HG02970 (cell line): ENCODE data around the gene CDK19.
A peak's percentile ranks its signal among the peaks of the same experiment; 100 is the strongest.
"Not testable (repeated sequence)": the region's sequence is repeated elsewhere in the genome, so short reads cannot be mapped to it uniquely, and the experiment has no call there.

Source experiments
- ATAC-seq: cut with Tn5 transposase; IDR thresholded peaks from one replicate; pipeline ENCODE4 v1.9.1; 2021; ENCODE audit warnings: mild to moderate bottlenecking, moderate library complexity, moderate number of reproducible peaks; ENCODE audit not compliant: unreplicated experiment, low FRiP score

The CDK19 gene

DNA sequence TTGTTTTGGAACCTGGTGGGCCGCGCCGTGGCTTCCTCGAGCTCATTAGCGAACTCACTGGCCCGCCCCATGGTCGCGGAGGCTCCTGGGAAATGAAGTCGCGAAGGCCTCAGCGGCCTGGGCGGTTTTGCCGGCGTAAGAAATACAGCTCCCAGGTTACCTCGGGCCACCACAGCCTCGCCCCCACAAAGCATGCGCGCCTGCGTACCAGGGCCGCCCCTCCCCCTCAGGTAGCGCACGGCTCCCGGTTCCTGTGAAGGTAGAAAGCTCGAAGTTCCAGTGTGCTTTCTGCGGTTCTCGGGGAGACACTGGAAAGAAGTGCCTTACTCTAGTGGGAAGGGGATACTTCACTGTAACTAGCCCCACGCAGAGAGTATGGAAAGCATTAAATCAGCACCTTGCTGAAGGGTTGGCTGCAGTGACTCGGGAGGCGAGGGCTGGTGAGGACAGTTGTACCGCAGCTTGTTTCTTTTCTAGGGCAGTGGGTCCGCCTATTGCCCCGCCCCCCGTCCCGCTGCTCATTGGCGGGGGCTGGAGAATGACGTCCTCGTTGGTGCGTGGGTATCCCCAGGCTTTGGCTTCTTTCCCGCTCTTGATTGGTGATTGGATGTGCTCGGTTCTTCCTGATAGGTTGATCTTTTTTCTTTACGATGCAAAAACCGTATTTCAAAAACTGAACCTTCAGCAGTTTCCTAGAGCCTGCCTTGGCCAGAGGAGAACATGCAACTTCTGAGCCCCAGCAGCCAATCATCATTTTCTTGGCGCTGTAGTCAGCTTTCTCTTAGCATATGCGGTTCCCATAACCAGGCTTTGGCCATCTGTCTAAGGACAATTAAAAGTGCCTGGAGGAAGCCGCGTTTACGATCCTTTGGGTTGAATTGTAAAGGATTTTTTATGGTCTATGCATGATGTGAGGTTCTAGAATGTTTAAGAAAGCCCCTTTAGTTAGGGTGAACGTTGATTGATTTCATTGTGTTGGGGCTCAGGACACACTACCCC lies at the start of gene CDK19:
CDK19 (minus strand) TSS at position 59 of the 999 bp plus-strand sequence. CDS start 333 bp downstream, outside the sequence.
- peak; percentile 75 for ATAC-seq

DNA sequence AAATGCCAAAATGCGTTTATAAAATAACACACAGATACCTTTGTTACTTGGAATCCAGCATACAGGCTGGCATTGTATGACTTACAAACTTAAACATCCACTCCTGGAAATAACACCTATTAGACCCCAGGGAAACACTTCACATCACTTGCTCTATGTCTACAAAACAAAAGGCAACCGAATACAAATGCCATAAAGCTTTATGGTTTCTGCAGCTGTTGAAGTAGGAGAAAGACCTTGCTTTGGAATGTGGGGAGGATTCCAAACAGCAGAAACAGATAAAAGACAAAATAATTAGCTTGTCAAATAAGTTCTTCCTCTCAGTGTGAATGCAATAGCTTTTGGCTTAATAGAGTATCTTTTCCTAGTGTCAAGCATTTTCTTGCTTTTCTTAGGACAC lies 49.6 kb upstream of the CDK19 start:
- ATAC-seq, result no peak

- no peak for ATAC-seq
These were observed 44.1 kb upstream of the CDK19 start for GRCh38 chr6:110859335-110859792.

DNA sequence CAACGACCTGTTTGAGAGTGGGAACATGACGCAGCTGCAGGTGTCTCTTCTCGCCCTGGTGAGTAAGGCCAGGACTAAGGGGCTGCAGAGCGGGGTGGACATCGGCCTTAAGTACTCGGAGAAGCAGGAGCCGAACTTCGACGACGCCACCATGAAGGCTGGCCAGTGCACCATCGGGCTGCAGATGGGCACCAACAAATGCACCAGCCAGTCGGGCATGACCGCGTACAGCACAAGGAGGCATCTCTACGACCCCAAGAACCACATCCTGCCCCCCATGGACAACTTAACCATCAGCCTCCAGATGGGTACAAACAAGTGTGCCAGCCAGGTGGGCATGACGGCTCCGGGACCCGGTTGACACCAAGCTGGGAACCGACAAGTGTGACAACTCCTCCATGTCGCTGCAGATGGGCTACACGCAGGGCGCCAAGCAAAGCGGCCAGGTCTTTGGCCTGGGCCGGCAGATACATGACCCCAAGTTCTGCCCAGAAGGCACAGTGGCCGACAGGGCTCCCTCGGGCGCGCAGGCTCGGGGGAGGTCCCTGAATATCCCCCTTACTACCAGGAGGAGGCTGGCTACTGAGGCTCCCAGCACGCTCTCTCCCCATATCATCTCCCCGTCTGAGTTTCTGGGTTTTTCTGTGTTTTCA lies 43.4 kb upstream of the CDK19 start:
- ATAC-seq, result no peak

DNA sequence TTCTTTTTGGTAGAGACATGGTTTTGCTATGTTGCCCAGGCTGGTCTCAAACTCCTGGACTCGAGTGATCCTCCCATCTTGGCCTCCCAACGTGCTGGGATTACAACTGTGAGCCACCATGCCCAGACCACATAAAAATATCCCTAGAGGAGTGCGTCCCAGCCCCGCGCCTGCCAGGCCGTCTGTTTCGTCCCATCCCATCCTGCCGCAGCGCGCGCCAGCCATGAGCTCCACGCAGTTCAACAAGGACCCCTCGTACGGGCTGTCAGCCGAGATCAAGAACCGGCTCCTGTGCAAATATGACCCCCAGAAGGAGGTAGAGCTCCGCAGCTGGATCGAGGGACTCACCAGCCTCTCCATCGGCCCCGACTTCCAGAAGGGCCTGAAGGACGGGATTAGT lies 42.7 kb upstream of the CDK19 start:
- ATAC-seq, result no peak

DNA sequence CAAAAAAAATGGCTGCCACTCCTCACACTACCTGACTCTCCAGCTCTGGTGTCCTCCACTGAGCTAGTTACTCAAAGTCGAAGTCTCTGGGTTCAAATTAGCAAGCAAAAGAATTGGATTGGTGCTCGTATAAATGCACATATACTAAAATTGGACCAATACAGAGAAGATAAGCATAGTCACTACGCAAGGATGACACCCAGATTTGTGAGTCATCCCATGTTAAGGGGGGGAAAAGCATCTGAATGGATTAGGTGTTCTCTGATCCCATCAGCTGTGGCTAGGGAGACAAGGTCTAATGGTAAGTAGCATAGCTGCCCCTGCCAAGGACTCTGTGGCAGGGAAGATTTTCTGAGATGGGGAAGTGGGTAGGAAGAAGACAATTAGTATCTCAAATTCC lies 41.0 kb upstream of the CDK19 start:
- no peak for ATAC-seq

DNA sequence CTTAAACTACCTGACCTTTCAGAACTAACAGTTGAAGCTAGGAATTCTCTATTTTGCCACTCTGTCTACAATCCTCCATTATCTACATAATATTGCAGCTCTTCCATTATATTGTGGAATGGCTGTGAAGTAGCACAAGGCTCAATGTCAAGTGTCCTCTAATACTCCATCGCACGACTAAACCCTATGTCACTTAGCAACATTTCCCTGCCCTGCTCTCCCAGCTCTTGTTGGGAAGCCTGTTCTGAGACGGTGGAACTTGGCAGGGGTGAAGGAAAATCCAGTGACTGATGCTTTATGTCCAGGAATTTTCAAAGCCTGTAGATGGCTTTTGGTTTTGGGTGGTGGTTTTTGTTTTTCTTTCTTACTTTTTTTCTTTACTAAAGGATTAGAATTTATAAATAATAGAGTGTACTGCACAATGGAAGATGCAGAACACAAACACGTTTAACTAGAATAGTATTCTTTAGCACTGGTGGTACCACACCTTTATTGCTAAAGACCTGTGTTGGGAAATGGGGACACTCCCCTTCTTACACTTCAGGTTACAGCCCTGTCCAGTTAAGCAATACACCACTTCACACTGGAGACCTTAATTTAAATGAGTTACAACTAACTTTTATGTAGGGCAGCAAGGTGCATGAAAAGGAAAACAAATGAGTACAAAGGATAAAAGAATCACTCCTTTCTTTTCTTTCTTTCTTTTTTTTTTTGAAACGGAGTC lies 38.6 kb upstream of the CDK19 start:
- ATAC-seq, result no peak

DNA sequence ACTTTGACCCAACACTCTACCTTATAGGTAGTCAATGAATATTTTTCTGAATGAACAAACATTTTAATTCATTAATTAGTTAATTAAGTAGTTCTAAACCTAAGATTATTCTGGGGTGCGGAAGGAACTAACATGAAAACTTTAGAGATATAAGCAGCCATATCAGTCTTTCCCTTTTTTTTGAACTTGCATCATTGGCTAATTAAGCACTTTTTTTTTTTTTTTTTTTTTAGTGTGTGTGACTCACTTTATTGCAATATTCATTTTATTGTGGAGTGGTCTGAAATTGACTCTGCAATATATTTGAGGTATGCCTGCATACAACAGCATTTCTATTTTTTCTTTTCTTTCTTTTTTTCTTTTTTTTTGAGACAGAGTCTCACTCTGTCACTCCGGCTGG lies 37.5 kb upstream of the CDK19 start:
- ATAC-seq, result no peak

DNA sequence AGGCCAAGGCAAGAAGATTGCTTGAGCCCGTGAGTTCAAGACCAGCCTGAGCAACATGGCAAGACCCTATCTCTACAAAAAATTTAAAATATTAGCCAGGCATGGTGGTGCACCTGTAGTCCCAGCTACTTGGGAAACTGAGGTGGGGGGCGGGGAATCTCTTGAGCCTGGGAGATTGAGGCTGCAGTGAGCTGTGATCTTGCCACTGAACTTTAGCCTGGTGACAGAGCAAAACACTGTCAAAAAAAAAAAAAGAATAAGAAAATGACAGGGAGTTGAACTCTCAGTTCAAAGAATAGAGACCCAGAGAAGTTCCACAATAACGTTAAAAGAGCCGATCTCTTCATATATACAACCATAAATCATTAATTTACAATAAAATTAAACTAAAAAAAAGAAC lies 34.5 kb upstream of the CDK19 start:
- ATAC-seq, result no peak

GRCh38 chr6:110841266-110841665 lies 26.0 kb upstream of the CDK19 start:
- ATAC-seq, result no peak

GRCh38 chr6:110835751-110836150 lies 20.5 kb upstream of the CDK19 start:
- ATAC-seq, result not testable (repeated sequence)

GRCh38 chr6:110833831-110834230 lies 18.6 kb upstream of the CDK19 start:
- ATAC-seq, result no peak

GRCh38 chr6:110831405-110831804 lies 16.1 kb upstream of the CDK19 start:
- no peak for ATAC-seq

DNA sequence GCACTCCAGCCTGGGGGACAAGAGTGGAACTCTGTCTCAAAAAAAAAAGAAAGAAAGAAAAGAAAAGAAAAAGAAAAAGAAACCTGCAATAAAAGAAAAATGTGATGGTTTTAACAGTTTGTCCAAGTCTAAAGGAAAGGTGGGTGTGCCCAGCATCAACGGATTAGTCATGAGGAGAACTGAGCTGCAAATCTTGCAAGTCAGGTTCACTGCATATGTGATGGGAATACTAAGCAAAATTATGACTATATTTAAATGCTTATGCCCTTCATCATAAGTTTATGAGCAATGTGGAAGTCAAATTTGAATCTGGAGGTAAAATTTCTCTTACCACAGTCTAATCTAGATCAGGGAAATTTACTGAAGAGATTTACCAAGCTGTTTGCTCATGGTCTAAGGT lies 13.1 kb upstream of the CDK19 start:
- no peak for ATAC-seq

GRCh38 chr6:110826236-110827129 lies 11.2 kb upstream of the CDK19 start:
- no peak for ATAC-seq

- ATAC-seq, result no peak
These were observed 7.9 kb upstream of the CDK19 start for GRCh38 chr6:110823146-110823545.

DNA sequence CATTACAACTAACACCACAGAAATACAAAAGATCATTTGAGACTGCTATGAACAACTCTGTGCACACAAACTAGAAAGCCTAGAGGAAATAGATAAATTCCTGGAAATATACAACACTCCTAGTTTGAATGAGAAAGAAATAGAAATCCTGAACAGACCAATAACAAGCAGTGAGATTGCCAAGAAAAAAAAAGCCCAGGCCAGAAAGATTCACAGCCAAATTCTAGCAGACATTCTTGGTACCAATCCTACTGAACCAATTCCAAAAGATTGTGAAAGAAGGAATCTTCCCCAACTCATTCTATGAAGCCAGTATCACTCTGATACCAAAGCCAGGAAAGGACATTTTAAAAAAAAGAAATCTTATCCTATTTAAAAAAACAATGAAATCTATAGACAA lies 7.0 kb upstream of the CDK19 start:
- no peak for ATAC-seq

GRCh38 chr6:110816677-110817076 lies 1.4 kb upstream of the CDK19 start:
- no peak for ATAC-seq

GRCh38 chr6:110815015-110815410 lies 256 bp downstream of the CDK19 start:
- no peak for ATAC-seq
